Adrenal gland (tissue), 12 donors: ENCODE data around the gene SLC25A28. TPM values are rescaled to one million over a fixed set of nuclear protein-coding genes. Genes with fewer than 3 reads are reported as not detected.
"Not testable (repeated sequence)": the region's sequence is repeated elsewhere in the genome, so short reads cannot be mapped to it uniquely, and the experiment has no call there.

Source experiments
- DNase-seq, 7 donors: peaks; one replicate each; pipeline ENCODE4 v3.0.0-alpha.2; 2019 to 2020
- H3K27ac ChIP-seq, 5 donors: fragments of 200-600 bp; sonication (generic) in 4 of 5; 1 replicate in 3 of 5; 2 replicates in 2 of 5; pipeline versions ENCODE4 v1.5.1 to v1.8.0; 2016 to 2020; ENCODE audit warnings: mild to moderate bottlenecking in 1 of 5
- H3K27me3 ChIP-seq: fragments of 200-600 bp; 2 replicates; pipeline ENCODE4 v1.8.0; 2021
- H3K36me3 ChIP-seq, 2 donors: fragments of 200-600 bp; replicated peaks in 1 of 2; 1 replicate in 1 of 2; 2 replicates in 1 of 2; pipeline versions ENCODE4 v1.5.1 to v1.8.0; 2018 to 2022
- H3K4me1 ChIP-seq, 2 donors: fragments of 200-600 bp; replicated peaks in 1 of 2; 1 replicate in 1 of 2; 2 replicates in 1 of 2; pipeline versions ENCODE4 v1.5.1 to v1.8.0; 2018 to 2021
- H3K4me3 ChIP-seq, 4 donors: fragments of 200-600 bp; sonication (generic) in 3 of 4; one replicate each; pipeline ENCODE4 v1.5.1; 2016 to 2018
- H3K9me3 ChIP-seq, 3 donors: fragments of 200-600 bp; sonication (generic) in 1 of 3; replicated peaks in 1 of 3; 1 replicate in 2 of 3; 2 replicates in 1 of 3; pipeline versions ENCODE4 v1.5.1 to v1.8.0; 2016 to 2021
- CTCF ChIP-seq, 6 experiments: fragments of 450-650 bp in 4 of 6; fragments of 200-600 bp in 2 of 6; sonication (generic) in 1 of 6; IDR thresholded peaks; 1 replicate in 5 of 6; 2 replicates in 1 of 6; pipeline versions ENCODE4 v1.5.1 to v1.8.0; 2016 to 2021; ENCODE audit warnings: antibody characterized with exemption in 6 of 6, mild to moderate bottlenecking in 2 of 6, moderate library complexity in 1 of 6
- POLR2A ChIP-seq, 2 donors: fragments of 450-650 bp; IDR thresholded peaks; one replicate each; pipeline ENCODE4 v1.6.1; 2017; ENCODE audit warnings: antibody characterized with exemption in 2 of 2, mild to moderate bottlenecking in 2 of 2, moderate library complexity in 1 of 2
- WGBS, 4 donors: extraction: QIAGEN DNeasy Blood & Tissue Kit in 2 of 4; methylation state at CpG; one replicate each; pipeline versions ENCODE4 v1.1.5 to v1.1.7; 2013 to 2017; 5-methylcytosine and 5-hydroxymethylcytosine counted together
- intact Hi-C, 2 donors: fragments of 100-400 bp; cut with DNase I; formaldehyde crosslinking; loops; one replicate each; pipeline versions ENCODE4 v1.14.1 to v1.15.0; 2022 to 2023
- polyA plus RNA-seq, 3 donors: library from polyadenylated mRNA; stranded (reverse); fragments of 200-250 nt in 2 of 3; fragments of 350-450 nt in 1 of 3; fragmentation: Illumina TruSeq in 1 of 3; extraction: RNeasy Lipid Tissue Mini Kit (QIAGEN cat#74804) in 1 of 3; gene quantifications; one replicate each; pipeline ENCODE4 v1.2.3, GENCODE V29; 2013 to 2014
- total RNA-seq, 9 donors: library from RNA; depleted of rRNA in 4 of 9; stranded (reverse); fragments of >200 nt in 4 of 9; fragments of 120-200 nt in 1 of 9; fragmentation: NEBNext Ultra II Directional in 1 of 9; extraction: Animal tissue kit (Norgen Biotek cat#: 25700) in 1 of 9; gene quantifications; one replicate each; pipeline versions ENCODE4 v1.1.0 to v1.2.4, GENCODE V29; 2013 to 2023
- donor health status: healthy with polysubstance abuse.
- donor health status: Bipolar disorder and iron deficiency.
- donor health status: DM: yes; HTN: yes; CAD: no.
- donor health status: DM: no; HTN: no; CAD: no.
- donor health status: DM: no; HTN: no; CAD: no.
- donor health status: DM: yes; HTN: yes; CAD: no.

The SLC25A28 gene
- total and polyA plus RNA-seq, 12 donors = 9.6 to 299 (median 66.0) TPM

GRCh38 chr10:99604862-99605261 is 15.4 kb downstream of the SLC25A28 start:
- no peak for TF ChIP-seq CTCF (IDR thresholded peaks at IDR 0.05)
- TF ChIP-seq POLR2A (IDR thresholded peaks at IDR 0.05) = no peak
- H3K36me3 ChIP-seq = peaks cover 0 to 2% of the 10 kb centered on the region in 2 donors
- peaks cover 4% of the 10 kb centered on the region for H3K27me3 ChIP-seq
- WGBS, 4 donors = 21 to 100% (median 80%) methylated on average over 1 of the region's 1 CpG
- intact Hi-C loops = loop anchor here in 1 of 2 donors (5.0 kb wide), 1 partner anchor 43 kb away; no protein-coding TSS in a partner anchor
- no peak for DNase-seq
- H3K4me3 ChIP-seq = no peak overlapping the region
- no peaks in the 10 kb centered on the region for H3K9me3 ChIP-seq
- no peaks in the 10 kb centered on the region for H3K4me1 ChIP-seq
- H3K27ac ChIP-seq = no peak overlapping the region

GRCh38 chr10:99598781-99599509 is 21.3 kb downstream of the SLC25A28 start:
- no peak overlapping the region for H3K27ac ChIP-seq
- intact Hi-C loops = loop anchor here in 1 of 2 donors (10.0 kb wide), 1 partner anchor 154 kb away; no protein-coding TSS in a partner anchor
- no peak for TF ChIP-seq POLR2A (IDR thresholded peaks at IDR 0.05)
- TF ChIP-seq CTCF (IDR thresholded peaks at IDR 0.05) = no peak

GRCh38 chr10:99598011-99598410 is 22.2 kb downstream of the SLC25A28 start:
- no peaks in the 10 kb centered on the region for H3K9me3 ChIP-seq
- WGBS, 4 donors = 82 to 90% (median 85%) methylated on average over 4 of the region's 4 CpGs

More at GRCh38 chr10:99598781-99599509, 21.3 kb downstream of the SLC25A28 start:
- Histone ChIP-seq H3K27me3 (peaks cover 4% of the 10 kb centered on the region), H3K4me3 (no peak overlapping the region), H3K4me1 (no peaks in the 10 kb centered on the region), H3K36me3 (no peaks in the 10 kb centered on the region), H3K9me3 (no peaks in the 10 kb centered on the region)
- WGBS, 4 donors = 65 to 76% (median 71%) methylated on average over 8 of the region's 8 CpGs
- no peak for DNase-seq

GRCh38 chr10:99596708-99597107 is 23.5 kb downstream of the SLC25A28 start:
- intact Hi-C loops = loop anchor here in 1 of 2 donors (10.0 kb wide), 1 partner anchor 152 kb away; no protein-coding TSS in a partner anchor
- H3K36me3 ChIP-seq, H3K4me1 ChIP-seq, DNase-seq, H3K9me3 ChIP-seq, H3K27ac ChIP-seq, H3K4me3 ChIP-seq, H3K27me3 ChIP-seq: not testable (repeated sequence)
- 82 to 94% (median 89%) methylated on average over 2 to 4 of the region's 4 CpGs for WGBS, 4 donors

More at GRCh38 chr10:99598011-99598410, 22.2 kb downstream of the SLC25A28 start:
- H3K4me1 ChIP-seq = no peaks in the 10 kb centered on the region
- peaks cover 4% of the 10 kb centered on the region for H3K27me3 ChIP-seq
- H3K4me3 ChIP-seq = no peak overlapping the region
- H3K27ac ChIP-seq = no peak overlapping the region
- intact Hi-C loops = loop anchor here in 1 of 2 donors (10.0 kb wide), 1 partner anchor 153 kb away; no protein-coding TSS in a partner anchor
- no peaks in the 10 kb centered on the region for H3K36me3 ChIP-seq
- DNase-seq = no peak
- TF ChIP-seq CTCF (IDR thresholded peaks at IDR 0.05) = no peak
- no peak for TF ChIP-seq POLR2A (IDR thresholded peaks at IDR 0.05)
